ENCODE measurements around the gene DHCR24.
"Not testable (repeated sequence)": the region's sequence is repeated elsewhere in the genome, so short reads cannot be mapped to it uniquely, and the experiment has no call there.

Gene DHCR24, protein sequence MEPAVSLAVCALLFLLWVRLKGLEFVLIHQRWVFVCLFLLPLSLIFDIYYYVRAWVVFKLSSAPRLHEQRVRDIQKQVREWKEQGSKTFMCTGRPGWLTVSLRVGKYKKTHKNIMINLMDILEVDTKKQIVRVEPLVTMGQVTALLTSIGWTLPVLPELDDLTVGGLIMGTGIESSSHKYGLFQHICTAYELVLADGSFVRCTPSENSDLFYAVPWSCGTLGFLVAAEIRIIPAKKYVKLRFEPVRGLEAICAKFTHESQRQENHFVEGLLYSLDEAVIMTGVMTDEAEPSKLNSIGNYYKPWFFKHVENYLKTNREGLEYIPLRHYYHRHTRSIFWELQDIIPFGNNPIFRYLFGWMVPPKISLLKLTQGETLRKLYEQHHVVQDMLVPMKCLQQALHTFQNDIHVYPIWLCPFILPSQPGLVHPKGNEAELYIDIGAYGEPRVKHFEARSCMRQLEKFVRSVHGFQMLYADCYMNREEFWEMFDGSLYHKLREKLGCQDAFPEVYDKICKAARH

DNA sequence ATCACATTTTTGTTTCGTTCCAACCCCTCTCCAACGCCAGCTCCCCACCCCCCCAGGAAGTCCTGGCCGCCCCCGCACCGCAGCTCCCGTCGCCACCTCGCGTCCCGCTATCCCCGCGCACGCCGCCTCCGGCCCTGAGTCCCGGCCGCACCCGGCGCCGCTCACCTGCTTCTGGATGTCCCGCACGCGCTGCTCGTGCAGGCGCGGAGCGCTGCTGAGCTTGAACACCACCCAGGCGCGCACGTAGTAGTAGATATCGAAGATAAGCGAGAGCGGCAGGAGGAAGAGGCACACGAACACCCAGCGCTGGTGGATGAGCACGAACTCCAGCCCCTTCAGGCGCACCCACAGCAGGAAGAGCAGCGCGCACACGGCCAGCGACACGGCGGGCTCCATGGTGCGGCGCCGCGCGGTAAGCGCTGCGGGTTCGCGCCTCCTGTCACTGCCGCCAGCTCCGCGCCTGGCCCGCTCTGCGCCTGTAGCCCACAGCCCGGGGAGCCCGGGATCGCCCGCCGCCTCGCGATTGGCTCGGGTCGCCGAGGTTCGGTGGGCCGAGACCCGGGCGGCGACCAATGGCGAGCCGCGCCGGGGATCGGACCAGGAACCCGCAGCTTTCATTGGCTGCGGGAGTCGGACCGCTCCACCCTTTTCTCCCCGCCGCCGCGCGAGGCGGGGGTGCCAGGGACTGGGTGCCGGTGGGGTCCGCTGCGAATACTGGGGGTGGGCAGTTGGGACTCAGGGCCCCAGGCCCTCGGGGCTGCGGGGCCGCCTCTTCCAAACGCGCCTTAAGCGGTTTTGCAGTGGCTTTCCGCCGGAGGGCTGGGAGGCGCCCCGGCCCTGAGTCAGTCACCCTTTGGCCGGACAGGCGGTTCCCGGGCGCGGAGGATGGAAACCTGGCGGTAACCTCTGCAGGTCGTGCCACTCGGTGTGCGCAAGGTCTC is at the start of gene DHCR24:
TSS of gene DHCR24 (minus strand) at position 472 of the 941 bp plus-strand sequence. CDS start at position 396, 76 bp downstream.
- DNase-seq, result peak; percentile 98

DNA sequence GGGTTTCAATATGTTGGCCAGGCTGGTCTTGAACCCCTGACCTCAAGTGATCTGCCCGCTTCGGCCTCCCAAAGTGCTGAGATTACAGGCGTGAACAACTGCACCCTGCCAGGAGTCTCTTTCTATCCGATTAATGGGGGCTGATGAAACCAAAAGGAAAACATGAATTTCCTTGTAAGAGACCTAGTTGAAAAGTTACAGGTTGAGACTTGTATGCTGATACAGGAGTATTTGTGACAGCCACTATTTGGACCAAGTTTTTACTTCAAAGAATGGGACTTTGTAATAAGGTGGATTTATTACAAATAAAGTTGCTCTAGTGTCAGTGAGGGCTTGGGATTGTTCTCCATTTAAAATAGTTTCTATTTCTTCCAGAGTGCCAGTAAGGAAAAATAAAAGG is 49.8 kb upstream of the DHCR24 start:
- DNase-seq, result no peak

DNA sequence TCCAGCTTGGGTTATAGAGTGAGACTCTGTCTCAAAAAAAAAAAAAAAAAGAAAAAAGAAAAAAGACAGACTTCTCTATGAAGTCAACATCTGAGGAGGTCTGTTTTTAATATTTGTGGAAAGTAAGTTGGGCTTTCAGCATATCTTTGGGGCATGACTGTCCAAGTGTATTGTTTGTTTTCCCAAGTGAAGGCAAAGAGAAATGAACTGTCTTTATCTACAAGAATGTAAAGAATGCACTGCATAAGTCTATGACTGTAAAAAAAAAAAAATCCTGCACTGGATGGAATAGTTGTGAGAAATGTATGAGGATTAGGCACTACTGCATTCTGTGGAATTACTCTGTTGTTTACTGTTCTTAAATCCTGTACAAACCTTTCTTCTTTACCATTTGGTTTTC is 47.9 kb upstream of the DHCR24 start:
- no peak for DNase-seq

DNA sequence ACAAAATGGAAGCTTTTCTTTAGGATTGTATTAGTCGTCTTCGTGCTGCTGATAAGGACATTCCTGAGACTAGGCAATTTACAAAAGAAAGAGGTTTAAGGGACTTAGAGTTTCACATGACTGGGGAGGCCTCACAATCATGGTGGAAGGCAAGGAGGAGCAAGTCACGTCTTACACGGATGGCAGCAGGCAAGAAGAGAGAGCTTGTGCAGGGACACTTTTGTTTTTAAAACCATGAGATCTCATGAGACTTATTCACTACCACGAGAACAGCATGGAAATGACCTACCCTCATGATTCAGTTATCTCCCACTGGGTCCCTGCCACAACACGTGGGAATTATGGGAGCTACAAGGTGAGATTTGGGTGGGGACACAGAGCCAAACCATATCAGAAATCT is 47.1 kb upstream of the DHCR24 start:
- DNase-seq, result not testable (repeated sequence)

DNA sequence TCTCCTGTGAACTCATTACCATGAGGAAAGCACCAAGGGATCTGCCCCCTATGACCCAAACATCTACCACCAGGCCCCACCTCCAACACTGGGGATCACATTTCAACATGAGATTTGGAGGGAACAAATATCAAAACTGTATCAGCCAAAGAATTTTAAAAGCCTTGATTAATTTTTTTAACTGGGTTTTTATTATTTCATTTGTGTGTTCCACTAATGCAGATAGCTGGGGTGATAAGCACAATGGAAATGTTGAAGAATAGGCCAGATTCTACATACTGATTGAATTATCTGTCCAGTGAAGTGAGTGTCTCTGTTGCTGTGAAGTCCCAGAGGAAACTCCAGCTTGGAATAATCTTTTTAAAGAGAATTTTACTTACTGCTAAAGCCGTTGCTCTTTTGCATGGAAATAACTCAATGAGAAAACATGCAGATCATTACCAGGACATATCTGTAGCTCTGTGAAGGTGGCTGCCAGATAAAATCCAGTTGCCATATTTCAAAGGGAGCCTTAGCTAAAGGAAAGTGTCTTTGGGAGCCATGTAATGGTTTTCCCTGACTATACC is 44.4 kb upstream of the DHCR24 start:
- DNase-seq, result no peak

DNA sequence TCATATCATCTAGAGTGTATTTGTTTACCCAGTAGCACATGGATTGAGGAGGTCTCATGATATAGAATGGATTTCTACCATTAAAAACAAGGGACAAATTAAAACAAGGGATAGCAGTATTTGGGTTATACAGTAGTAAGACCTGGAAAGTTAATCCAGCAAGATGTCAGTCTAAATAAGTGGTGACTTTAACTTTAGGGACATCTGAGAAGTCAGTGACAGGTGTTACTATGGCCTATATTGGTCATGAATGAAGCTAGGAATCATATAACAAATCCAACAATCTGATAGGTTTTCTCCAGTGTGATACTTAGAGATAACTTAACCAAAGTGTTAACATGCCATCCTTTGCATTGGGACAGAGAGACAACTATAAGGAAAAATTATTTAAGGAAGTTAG is 42.7 kb upstream of the DHCR24 start:
- DNase-seq, result no peak

DNA sequence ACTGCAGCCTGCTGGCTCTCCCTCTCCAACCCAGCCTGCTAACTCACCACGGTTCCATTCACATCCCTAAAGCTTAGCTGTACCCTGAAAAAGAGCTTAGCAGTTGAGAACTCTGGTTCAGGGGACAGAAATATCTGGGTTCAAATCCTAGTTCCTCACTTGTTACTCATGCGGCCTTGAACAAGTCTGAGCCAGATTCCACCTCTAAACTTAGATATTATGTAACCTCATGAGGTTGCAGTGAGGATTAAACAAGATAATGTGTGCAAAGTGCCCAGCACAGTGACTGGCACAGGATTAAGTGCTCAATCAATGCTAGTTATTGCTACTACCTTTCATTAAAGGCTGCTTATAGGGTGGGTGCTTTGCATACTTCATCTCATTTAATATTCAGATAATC is 41.3 kb upstream of the DHCR24 start:
- no peak for DNase-seq

DNA sequence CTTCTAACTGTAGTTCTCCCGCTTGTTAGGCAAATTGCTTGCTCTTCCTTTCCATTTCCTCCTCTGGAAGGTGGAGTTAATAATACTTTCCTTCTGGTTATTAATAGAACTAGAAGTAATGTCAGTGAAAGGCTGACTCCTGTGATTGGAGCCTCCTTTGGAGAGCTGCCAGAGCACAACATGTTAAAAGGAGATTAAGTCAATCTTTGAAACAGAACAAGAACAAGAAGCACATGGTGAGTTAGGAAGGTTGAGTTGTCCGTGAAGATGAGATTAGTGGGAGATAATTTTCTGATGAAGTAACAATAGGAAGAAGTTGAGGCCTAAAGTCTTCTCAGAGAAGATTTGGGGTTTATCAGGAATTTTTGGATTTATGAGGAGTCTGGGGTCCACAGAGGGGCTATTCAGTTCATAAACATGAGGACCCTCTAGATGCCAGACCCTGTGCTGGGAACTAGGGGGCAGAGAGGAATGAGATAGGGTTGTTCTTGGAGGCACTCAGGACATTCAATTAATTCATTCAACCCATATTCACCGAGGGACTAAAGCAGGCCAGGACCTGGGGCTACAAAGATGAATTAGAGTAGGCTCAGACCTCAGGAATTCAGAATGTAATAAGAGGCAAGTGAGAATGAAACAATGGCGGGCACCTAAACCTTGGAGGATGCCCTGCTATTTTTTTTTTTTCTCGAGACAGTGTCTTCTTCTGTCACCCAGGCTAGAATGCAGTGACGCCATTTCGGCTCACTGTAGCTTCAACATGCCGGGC is 40.7 kb upstream of the DHCR24 start:
- DNase-seq, result no peak

DNA sequence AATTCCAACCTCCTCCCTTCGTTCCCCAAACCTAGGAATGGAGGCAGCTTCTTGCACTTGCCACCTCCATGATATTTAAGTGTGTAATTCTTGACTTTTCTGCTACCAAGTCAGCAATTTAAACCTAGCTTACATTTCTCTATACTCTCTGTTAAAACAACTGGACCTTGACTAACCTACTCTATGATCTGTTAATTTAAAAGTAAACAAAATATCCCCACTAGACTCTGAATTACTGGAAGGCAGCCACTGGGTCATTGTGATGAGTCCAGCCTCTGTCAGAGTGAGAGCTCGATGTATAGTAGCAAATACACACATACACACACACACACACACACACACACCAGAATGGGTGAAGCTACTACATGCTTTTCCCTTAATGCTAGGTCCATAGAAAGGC is 40.0 kb upstream of the DHCR24 start:
- peak; percentile 49 for DNase-seq

DNA sequence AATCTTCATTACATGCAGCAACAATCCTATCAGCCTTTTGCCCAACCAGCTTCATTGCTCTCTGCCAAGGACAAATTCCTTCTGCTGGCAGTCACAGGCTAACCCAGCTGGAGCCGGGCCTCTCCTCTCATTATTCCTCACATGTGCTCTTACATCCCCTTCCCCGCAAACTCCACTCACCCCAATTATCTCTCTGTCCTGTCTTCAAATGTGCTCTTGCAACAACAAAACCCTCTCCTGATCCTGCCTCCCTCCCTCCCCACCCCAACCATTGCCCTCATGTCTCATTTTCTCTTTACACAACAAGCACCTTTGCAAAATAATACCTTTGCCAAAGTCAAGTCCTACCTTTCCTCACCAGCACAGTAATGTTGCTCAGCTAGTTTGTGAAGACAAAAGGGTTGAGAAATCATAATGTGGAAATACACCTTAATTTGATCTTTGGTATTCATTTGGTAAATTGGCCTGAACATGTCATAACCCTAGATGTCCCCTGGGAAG is 36.0 kb upstream of the DHCR24 start:
- DNase-seq, result no peak

DNA sequence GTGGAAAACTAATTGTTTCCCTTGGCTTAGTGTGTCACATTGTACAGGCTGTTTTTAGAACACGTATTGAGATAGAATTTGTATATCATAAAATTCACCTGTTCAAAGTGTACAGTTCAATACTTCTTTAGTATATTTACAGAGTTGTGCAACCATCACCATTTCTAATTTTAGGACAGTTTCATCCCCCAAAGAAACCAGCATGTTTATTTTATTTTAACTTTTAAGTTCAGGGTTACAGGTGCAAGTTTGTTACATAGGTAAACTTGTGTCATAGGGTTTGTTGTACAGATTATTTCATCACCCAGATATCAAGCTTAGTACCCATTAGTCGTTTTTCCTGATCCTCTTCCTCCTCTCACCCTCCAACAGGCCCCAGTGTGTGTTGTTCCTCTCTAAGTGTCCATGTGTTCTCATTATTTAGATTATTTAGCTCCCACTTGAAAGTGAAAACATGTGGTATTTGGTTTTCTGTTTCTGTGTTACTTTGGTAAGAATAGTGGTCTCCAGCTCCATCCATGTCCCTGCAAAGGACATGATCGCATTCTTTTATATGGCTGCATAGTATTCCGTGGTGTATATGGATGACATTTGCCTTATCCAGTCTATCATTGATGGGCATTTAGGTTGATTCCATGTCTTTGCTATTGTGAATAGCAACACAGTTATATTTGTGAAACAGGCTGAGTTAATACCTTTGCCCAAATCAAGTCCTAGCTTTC is 35.2 kb upstream of the DHCR24 start:
- no peak for DNase-seq

DNA sequence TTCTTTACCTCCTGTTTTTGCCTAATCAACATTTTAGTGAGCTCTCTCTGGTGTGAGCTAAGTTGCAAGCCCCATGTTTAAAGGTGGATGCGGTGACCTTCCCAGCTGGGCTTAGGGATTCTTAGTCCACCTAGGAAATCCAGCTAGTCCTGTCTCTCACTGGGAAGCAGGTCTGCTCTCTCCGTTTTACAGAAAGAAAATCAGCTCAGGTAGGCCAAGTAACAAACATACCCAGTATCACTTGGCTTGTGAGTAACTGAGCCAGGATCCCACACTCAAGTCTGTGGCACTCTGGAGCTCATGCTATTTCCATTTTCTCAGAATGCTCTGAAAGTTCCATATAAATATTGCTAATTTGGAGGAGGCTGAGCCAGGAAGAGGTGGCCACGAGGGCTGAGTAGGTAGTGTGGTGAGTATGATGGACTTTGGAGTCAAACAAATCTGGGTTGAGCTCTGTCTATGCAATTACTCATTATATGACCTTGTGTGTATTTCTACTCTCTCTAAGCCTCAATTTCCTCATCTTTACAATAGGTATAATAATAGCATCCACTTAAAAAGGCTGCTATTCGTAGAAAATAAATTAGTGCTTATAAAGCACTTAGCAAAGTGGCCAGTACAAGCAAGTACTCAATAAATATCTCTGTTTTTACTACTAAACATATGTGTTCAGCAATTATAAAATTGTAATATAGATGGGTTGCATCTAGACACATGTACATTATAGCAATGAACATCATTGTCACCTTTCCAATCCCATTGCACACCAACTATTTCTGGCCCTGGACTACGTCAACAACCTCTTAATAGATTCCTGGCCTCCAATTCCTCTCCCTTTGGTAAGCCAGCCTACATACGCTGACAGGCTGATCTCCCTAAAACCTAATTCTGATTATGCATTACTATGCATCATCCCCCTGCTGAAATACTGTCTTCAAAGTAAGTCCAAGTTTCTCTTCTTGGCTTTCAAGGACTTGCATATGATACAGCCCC is 32.7 kb upstream of the DHCR24 start:
- peak; percentile 56 for DNase-seq

DNA sequence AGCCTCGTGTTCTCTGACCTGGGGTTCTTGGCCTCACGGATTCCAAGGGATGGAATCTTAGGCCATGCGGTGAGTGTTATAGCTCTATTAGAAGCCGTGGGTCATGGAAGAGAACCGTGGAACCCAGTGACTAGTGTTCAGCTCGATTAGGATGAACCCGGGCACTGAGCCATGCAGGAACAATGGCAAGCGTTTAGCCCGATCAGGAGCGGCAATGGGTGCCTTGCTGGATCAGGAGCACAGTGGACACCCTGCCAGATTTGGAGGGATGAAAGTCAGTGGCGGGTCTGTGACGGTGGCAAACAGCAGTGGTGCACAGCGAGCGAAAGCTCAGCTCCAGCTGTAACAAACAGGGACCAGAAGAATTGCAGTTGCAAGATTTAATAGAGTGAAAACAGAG is 24.1 kb upstream of the DHCR24 start:
- DNase-seq, result not testable (repeated sequence)

DNA sequence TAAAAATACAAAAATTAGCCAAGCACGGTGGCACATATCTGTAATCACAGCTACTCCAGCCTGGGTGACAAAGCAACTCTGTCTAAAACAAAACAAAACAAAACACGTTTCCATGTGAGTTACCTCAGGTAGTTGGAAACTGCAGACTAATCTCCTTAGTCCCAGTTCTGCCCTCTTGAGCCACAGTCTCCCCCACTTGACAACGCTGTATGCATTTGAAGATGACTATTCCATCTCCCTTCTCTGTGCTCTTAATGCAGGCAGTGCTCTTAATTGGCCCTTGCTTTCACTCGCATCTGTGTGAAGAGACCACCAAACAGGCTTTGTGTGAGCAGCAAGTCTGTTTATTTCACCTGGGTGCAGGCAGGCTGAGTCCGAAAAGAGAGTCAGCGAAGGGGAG is 19.6 kb upstream of the DHCR24 start:
- no peak for DNase-seq

DNA sequence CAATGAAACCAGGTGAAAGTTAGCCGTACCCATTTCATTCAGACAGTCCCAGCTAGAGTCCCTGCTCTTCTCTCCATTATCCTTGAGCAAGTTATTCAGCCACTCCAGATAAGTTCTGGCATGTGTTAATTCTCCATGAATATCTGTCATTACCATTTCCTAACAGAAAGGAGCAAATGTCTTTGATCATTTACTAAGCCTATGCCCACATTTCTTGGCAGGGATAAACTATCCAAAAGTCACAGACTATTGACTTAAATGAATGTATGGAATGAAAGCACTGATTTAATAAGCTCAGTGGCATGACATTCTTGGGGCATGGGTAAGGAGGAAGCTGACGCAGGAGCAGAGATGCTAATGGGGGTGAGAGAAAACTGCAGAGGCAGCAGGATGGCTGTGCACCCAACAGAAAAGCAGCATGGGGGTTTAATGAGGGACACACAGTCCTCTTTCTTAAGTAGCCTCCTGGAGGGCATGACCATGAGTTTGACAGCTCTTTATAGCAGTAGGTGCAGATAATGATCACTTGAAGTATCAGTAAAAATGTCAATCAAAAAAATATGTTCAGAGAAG is 17.6 kb upstream of the DHCR24 start:
- DNase-seq, result no peak

DNA sequence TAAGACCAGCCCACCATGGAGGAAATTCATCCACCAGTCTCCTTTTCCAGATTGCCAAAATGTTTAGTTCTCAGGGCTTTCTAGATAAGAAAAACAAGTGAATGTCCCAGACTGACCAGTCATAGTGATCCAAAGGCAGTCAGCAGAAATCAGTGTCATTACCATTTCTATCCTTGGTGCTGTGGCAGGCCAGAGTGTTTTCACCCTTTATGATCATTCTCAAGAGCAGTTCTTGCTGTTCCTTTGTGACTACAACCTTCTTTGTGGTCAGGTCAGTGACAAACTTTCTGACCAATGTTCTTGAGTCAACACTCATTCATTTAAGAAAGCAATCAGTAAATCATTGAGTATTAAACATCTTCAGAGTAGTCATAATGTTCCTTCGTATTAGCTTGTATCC is 7.3 kb upstream of the DHCR24 start:
- DNase-seq, result no peak

DNA sequence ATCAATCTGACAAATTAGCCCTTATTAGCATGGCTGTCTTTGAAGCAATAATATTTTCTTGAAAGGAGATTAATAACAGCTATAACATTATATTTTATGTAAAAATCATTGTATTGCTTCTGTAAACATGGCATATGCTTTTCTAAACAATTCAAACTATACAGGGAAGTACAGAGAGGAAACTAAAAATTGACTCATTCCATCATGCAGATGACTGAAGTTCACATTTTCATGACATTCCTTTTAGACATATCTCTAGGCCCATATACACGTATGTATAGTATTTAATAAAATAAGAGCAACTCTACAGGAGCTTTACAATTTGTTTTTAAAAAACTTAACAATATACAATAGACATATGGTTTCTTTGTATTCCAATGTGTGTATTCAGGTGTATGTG is 5.6 kb upstream of the DHCR24 start:
- no peak for DNase-seq

DNA sequence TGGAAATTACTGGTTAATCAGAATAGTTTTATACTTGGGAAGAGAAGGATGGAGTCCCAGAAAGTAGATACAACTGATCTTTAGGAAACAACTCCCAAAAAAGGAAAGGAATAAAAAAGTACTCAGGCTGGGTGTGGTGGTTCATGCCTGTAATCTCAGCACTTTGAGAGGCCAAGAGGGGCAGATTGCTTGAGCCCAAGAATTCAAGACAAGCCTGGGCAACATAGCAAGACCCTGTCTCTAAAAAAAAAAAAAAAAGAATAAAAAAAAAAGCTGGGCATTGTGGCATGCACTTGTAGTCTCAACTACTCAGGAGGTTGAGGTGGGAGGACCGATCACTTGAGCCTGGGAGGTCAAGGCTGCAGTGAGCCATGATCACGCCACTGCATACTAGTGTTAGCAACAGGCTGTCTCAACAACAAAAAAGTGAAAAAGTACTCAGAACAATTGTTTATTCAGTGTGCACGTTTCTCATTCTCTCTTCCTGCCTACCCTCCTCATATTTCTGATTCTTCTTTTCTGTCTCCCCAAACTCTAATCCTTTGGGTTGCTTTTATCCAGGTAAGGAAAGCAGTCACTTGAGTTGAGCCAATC is 2.2 kb upstream of the DHCR24 start:
- DNase-seq, result peak; percentile 56

DNA sequence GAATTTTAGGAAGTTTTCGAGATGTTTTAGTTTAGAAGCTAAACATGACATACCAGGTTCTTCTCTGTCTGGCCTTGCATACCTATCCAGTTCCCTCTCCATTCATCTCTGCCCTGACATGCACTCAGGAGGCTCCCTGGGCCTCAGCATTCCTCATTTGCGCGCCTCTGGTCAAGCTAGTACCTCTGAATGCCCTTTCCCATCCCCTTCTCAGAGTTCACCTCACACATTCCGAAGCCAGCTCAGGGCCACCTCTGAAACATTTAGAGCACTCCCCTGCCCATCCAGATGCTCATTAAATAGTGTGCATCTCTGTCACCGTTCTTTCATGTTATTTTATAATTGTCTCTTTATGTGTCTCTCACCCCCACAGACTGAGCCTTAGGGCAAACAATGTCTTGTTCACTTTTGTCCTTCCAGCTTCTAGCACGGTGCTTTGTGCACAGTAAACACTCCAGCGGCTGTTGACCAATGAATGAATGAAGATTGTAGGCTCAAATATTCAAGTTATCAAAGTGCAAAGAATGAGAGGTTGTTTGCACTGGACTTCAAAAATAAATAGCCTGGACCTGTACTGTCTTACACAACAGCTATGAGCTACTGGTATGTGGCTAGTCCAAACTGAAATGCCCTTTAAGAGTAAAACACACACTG is 1.2 kb upstream of the DHCR24 start:
- peak; percentile 88 for DNase-seq

All from DMS53 (cell line).